GM12872 (cell line): Measurements from ENCODE around the gene FNTB.

Experiments
- TF ChIP-seq, protein P1 (sequence below): IDR thresholded peaks from 3 replicates; pipeline ENCODE4 v1.5.1; 2011; ENCODE audit warnings: low read depth, mild to moderate bottlenecking, low read length, moderate library complexity; ENCODE audit not compliant: insufficient read depth

Gene FNTB

DNA sequence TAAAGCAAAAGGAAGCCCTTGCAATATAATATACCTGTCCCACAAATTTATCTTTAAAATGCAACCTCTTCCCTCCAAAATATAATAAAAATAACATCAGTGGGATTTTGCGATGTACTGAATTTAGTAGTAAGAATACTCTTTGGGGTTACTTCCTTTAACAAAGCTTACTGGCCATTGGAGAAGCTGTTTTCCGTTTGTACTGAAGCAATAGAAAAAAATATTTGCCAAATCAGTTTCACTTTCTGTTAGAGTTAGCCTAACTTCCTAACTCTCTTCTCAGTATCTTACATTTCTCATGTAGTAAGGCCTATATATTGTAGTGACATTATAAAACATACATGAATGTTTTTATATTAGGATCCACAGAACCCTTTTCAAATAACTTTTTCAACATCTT lies 111.9 kb downstream of the FNTB start:
- TF ChIP-seq, protein P1, sequence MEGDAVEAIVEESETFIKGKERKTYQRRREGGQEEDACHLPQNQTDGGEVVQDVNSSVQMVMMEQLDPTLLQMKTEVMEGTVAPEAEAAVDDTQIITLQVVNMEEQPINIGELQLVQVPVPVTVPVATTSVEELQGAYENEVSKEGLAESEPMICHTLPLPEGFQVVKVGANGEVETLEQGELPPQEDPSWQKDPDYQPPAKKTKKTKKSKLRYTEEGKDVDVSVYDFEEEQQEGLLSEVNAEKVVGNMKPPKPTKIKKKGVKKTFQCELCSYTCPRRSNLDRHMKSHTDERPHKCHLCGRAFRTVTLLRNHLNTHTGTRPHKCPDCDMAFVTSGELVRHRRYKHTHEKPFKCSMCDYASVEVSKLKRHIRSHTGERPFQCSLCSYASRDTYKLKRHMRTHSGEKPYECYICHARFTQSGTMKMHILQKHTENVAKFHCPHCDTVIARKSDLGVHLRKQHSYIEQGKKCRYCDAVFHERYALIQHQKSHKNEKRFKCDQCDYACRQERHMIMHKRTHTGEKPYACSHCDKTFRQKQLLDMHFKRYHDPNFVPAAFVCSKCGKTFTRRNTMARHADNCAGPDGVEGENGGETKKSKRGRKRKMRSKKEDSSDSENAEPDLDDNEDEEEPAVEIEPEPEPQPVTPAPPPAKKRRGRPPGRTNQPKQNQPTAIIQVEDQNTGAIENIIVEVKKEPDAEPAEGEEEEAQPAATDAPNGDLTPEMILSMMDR = no peak

DNA sequence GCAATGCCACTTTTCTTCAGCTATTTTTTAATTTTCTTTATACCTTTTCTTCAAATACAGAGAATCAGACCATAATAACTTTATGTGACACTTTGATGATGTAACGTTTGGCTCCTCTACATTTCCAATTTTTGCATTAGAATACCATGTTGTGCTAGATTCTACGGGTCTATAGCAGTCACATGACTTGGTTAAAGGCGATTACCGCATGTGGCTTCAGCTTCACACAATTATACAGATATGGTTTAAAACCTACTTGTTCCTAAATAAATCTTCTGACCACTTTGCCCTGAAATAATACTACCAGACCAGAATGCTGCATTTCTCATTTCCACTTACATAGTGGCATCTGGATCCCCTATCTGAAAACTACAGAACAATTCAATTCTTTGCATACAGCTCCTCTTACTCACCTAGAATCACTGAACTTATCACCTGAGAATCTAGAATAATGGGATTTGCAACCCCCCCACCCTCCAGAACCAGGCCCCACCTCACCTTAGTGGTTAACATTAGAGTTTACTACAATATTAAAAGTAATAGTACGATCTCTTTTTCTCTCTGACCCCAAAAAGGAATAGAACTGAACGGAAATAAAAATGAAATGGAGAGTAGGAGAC lies 114.3 kb downstream of the FNTB start:
- TF ChIP-seq, protein P1 = no peak

DNA sequence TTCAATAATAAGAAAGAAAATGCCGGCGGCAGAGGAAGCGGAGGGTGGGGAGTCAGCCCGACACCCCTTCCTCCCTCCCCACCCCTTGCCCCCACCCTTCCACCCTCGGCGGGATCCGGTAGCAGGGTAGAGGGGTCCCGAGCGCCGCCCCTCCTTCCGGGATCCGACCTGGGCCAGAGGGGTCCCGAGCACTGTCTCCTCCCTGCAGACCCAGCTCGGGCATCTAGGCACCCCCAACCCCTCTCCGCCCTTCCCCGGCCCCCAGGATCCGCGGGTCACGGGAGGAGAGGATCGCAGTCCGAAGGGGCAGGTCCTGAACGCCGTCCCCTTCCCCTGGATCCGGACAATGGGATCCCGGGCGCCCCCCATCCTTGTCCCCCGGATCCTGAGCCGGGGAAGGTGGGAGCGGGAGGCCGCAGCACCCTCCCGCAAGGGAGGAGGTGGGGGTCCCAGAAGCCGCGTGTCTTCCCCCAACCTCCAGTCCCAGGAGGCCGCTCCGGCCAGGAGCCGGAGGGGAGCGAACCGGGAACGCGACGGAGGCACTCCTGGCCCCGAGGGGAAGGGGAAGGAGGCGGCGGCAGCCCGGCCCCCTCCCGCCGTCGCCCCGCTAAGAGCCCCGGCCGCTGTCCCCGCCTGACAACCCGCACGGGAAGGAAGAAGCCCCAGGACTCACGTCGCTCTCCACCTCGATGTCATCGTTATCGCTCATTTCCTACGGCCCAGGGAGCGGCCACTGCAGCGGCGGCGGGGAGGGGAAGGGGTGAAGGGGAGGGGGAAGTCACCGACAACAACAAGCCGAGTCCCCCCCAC lies 115.1 kb downstream of the FNTB start:
- TF ChIP-seq, protein P1 = no peak

DNA sequence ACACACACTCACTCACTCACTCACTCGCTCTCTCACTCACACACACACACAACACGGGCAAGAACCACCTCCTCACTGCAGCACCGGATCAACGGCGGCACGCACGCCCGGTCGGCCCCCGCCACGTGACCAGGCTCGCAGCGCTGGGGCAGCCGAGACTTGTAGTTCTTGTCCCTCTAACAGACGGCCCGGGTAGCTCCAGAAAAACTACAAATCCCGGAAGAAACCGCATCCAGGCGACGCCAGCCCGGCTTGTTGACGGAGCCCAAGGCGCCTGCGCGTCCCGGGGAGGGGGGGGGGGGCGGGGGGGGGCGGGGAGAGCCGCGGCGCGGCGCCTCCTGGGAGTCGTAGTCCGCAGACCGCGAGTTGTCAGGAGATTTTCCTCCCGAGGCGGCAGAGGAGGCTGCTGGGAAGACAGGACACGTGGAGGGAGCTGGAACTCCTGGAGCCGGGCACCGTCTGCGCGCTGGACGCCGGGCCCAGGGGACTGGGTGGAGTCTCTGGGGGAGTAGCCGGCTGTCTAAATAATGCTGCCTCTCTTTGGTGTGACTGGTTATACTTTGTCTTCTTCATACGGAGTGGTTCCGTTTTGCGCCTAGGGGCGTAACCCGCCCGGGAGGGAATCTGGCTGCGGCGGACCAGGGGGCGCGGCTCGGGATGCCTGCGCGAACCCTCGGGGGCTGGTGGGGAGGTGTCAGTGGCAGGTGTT lies 115.9 kb downstream of the FNTB start, which contains the start of gene MAX:
Gene MAX, minus strand, starts transcription at position 77 of the 709 bp plus-strand sequence. CDS start 178 bp downstream, outside the sequence.
- TF ChIP-seq, protein P1 = no peak

DNA sequence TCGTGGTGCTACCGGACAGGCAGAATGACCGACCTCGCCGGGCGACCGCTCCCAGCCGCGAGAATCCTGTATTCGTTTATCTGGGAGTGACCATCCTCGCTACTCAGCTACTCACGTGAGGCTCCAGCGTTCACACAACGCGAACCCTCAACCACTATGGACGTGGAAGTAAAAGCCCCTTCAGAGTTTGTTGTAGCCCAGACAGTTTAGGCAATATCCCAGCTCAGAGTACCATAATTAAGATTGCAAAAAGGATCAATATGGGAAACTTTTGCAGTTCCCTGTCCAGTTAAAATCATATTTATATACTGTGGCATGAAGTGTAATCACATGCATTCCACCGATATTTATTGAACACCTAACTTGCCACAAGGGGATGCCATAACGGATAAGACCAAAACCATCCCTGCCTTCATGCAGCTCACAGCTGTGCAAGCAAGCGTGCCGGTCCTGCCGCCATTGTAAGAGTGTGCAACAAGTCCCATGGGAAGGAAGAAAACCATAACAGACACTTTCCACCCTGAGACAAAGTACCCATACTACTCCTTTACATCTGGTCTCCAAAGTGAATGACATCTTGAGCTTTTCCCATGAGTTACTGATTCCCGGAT lies 116.6 kb downstream of the FNTB start:
- TF ChIP-seq, protein P1 = peak; percentile 47; the same call in 2 of the 3 replicates

DNA sequence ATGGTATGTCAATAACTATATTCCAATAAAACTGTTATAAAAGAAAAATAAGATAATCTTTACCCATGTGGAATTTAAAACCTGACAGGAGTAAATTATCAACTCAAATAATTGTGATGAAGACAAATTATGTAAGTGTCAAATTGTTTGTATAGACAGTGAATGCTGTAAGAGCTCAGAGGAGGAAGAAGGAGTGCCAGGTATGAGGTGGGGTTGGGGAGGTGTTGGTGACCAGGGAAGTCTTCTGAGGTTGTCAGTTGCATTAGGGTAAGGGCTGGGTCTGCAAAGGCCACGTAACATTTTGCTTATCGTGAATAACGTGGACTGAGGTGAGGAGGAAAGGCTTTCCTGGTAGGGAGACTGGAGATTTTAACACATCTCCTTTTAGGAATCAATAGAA lies 118.1 kb downstream of the FNTB start:
- TF ChIP-seq, protein P1 = no peak

DNA sequence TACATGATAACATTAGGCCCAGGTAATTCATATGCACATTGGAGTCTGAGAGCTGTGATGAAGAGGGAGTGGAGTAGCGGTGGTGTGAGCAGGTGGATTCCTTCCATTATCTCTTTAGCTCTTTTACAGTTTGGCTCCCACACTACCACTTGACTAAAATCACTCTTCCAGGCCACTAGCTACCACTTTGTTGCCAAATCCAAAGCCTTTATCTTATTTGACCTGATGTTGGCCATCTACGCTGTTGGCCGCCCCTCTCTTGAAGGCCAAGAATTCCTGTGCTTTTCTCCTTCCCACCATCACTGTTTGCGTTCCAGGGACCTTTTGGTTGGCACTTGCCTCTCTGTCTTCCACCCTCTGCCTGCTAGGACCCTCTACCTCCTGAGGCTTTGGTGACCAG lies 119.6 kb downstream of the FNTB start:
- TF ChIP-seq, protein P1 = no peak
